Liver (tissue), 9 donors: ENCODE measurements around the gene KAT7. TPM values are rescaled to one million over a fixed set of nuclear protein-coding genes. Genes with fewer than 3 reads are reported as not detected.

ENCODE experiments used
- DNase-seq: peaks from one replicate; pipeline ENCODE4 v3.0.0-alpha.2; 2017; ENCODE audit warnings: low spot score
- H3K27ac ChIP-seq, 2 donors: one replicate each; pipeline ENCODE4 v1.7.0; 2013; ENCODE audit warnings: inconsistent platforms in 2 of 2, low read length in 2 of 2, control low read depth in 1 of 2, low read depth in 1 of 2, mild to moderate bottlenecking in 1 of 2
- H3K27me3 ChIP-seq, 4 donors: one replicate each; pipeline versions ENCODE4 v1.6.1 to v1.7.0; 2013; ENCODE audit warnings: low read length in 3 of 4, inconsistent platforms in 1 of 4, mild to moderate bottlenecking in 1 of 4, moderate library complexity in 1 of 4; ENCODE audit not compliant: control insufficient read depth in 4 of 4, insufficient read depth in 4 of 4
- H3K36me3 ChIP-seq, 4 donors: one replicate each; pipeline versions ENCODE4 v1.6.1 to v1.7.0; 2013; ENCODE audit warnings: low read length in 3 of 4, mild to moderate bottlenecking in 3 of 4, low read depth in 1 of 4, moderate library complexity in 1 of 4; ENCODE audit not compliant: control insufficient read depth in 4 of 4, insufficient read depth in 3 of 4
- H3K4me1 ChIP-seq, 4 donors: one replicate each; pipeline versions ENCODE4 v1.6.1 to v1.7.0; 2013; ENCODE audit warnings: low read length in 3 of 4, mild to moderate bottlenecking in 3 of 4, moderate library complexity in 1 of 4; ENCODE audit not compliant: control insufficient read depth in 4 of 4, insufficient read depth in 4 of 4
- H3K4me3 ChIP-seq, 3 donors: one replicate each; pipeline versions ENCODE4 v1.6.1 to v1.7.0; 2013; ENCODE audit warnings: low read length in 3 of 3, control low read depth in 1 of 3, low read depth in 1 of 3, mild to moderate bottlenecking in 1 of 3
- H3K9ac ChIP-seq, 2 donors: one replicate each; pipeline ENCODE4 v1.7.0; 2013; ENCODE audit warnings: low read length in 2 of 2, mild to moderate bottlenecking in 2 of 2, moderate library complexity in 2 of 2, control low read depth in 1 of 2, low read depth in 1 of 2
- H3K9me3 ChIP-seq, 4 donors: one replicate each; pipeline versions ENCODE4 v1.6.1 to v1.7.0; 2013; ENCODE audit warnings: low read length in 3 of 4; ENCODE audit not compliant: control insufficient read depth in 4 of 4
- CTCF ChIP-seq: fragments of 150-350 bp; IDR thresholded peaks from 2 replicates; pipeline ENCODE4 v1.5.1; 2017; ENCODE audit warnings: improper control_type of control experiment, low read depth, low read length; ENCODE audit not compliant: missing input control
- EGR1 ChIP-seq, 2 donors: IDR thresholded peaks; 2 replicates each; pipeline ENCODE4 v1.6.1; 2016 to 2018; ENCODE audit warnings: antibody characterized with exemption in 2 of 2, low read depth in 2 of 2
- FOXA1 ChIP-seq: IDR thresholded peaks from 2 replicates; pipeline ENCODE4 v1.6.1; 2016; ENCODE audit warnings: antibody characterized with exemption
- FOXA2 ChIP-seq: IDR thresholded peaks from 2 replicates; pipeline ENCODE4 v1.6.1; 2016; ENCODE audit warnings: antibody characterized with exemption
- GABPA ChIP-seq, 2 donors: IDR thresholded peaks in 1 of 2; conservative IDR thresholded peaks in 1 of 2; 2 replicates each; pipeline ENCODE4 v1.6.1; 2016; ENCODE audit warnings: antibody characterized with exemption in 2 of 2, mild to moderate bottlenecking in 1 of 2, moderate library complexity in 1 of 2
- HNF4A ChIP-seq, 2 donors: conservative IDR thresholded peaks; 2 replicates each; pipeline ENCODE4 v1.6.1; 2016; ENCODE audit warnings: antibody characterized with exemption in 2 of 2, mild to moderate bottlenecking in 2 of 2
- HNF4G ChIP-seq: IDR thresholded peaks from 2 replicates; pipeline ENCODE4 v1.6.1; 2016; ENCODE audit warnings: antibody characterized with exemption
- JUND ChIP-seq, 2 donors: IDR thresholded peaks; 2 replicates each; pipeline ENCODE4 v1.6.1; 2016; ENCODE audit warnings: antibody characterized with exemption in 2 of 2
- MAX ChIP-seq: IDR thresholded peaks from 2 replicates; pipeline ENCODE4 v1.6.1; 2016; ENCODE audit warnings: antibody characterized with exemption
- NR2F2 ChIP-seq: IDR thresholded peaks from 2 replicates; pipeline ENCODE4 v1.6.1; 2016; ENCODE audit warnings: antibody characterized with exemption
- RAD21 ChIP-seq, 2 donors: IDR thresholded peaks; 2 replicates each; pipeline ENCODE4 v1.6.1; 2016; ENCODE audit warnings: antibody characterized with exemption in 2 of 2, mild to moderate bottlenecking in 2 of 2
- RXRA ChIP-seq, 2 donors: IDR thresholded peaks; 2 replicates each; pipeline ENCODE4 v1.6.1; 2017 to 2018; ENCODE audit warnings: antibody characterized with exemption in 2 of 2, mild to moderate bottlenecking in 1 of 2
- SP1 ChIP-seq: IDR thresholded peaks from 2 replicates; pipeline ENCODE4 v1.6.1; 2018; ENCODE audit warnings: antibody characterized with exemption, mild to moderate bottlenecking
- TAF1 ChIP-seq: conservative IDR thresholded peaks from 2 replicates; pipeline ENCODE4 v1.6.1; 2016; ENCODE audit warnings: antibody characterized with exemption, mild to moderate bottlenecking
- YY1 ChIP-seq: IDR thresholded peaks from 2 replicates; pipeline ENCODE4 v1.6.1; 2016; ENCODE audit warnings: antibody characterized with exemption, mild to moderate bottlenecking
- ZBTB33 ChIP-seq: IDR thresholded peaks from 2 replicates; pipeline ENCODE4 v1.6.1; 2016; ENCODE audit warnings: antibody characterized with exemption
- WGBS: extraction: QIAGEN DNeasy Blood & Tissue Kit; methylation state at CpG from one replicate; pipeline ENCODE4 v1.1.7; 2013; 5-methylcytosine and 5-hydroxymethylcytosine counted together
- polyA plus RNA-seq, 2 donors: library from polyadenylated mRNA; stranded (reverse) in 1 of 2; unstranded in 1 of 2; fragments of 200-250 nt in 1 of 2; fragments of >200 nt in 1 of 2; fragmentation: Nextera tagmentation in 1 of 2; extraction: Ambion mirVana in 1 of 2; gene quantifications; one replicate each; pipeline versions ENCODE4 v1.2.1 to v1.2.3, GENCODE V29; 2013 to 2015
- total RNA-seq, 2 donors: library from RNA; depleted of rRNA; stranded (reverse); fragments of >200 nt; gene quantifications; one replicate each; pipeline ENCODE4 v1.2.3, GENCODE V29; 2014
- TF ChIP-seq, protein P1 (sequence below): IDR thresholded peaks from 2 replicates; pipeline ENCODE4 v1.6.1; 2016; ENCODE audit warnings: antibody characterized with exemption
- donor health status: healthy.
- donor health status: healthy.
- donor health status: healthy.
- donor health status: healthy.
- donor health status: healthy.

The KAT7 gene
- total and polyA plus RNA-seq, 4 donors: 6.1 to 24.2 (median 12.6) TPM

DNA sequence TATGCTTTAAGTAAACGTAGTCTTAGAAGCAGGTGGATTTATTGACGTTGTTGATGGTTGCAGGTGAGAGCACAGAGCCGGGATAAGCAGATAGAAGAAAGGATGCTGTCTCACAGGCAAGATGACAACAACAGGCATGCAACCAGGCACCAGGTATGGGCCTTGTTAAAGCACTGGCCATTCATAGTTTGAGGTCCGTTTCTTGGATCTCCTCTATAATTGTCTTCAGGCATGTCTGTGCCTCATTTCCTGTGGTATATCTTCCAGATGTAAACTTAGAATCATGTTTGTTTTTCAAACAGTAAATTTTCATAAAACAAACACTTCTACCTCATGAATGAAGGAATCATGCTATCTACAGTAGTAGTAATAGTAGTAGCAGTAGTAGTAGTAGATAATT lies 20.6 kb downstream of the KAT7 start:
- H3K36me3 ChIP-seq: peaks cover 10 to 63% (median 48%) of the 10 kb centered on the region in 4 donors
- WGBS: 74% methylated on average over 4 of the region's 4 CpGs
- no peaks in the 10 kb centered on the region for H3K9me3 ChIP-seq
- H3K4me1 ChIP-seq: no peaks in the 10 kb centered on the region
- no peak overlapping the region for H3K9ac ChIP-seq
- no peak overlapping the region for H3K27ac ChIP-seq
- no peak for DNase-seq
- TF ChIP-seq RXRA (IDR thresholded peaks at IDR 0.05) (no peak), TAF1 (no peak), MAX (no peak), HNF4G (no peak), YY1 (no peak), FOXA1 (no peak), NR2F2 (no peak), JUND (IDR thresholded peaks at IDR 0.05) (no peak)
- TF ChIP-seq, protein P1, sequence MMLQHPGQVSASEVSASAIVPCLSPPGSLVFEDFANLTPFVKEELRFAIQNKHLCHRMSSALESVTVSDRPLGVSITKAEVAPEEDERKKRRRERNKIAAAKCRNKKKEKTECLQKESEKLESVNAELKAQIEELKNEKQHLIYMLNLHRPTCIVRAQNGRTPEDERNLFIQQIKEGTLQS: no peak
- H3K4me3 ChIP-seq: no peak overlapping the region
- no peaks in the 10 kb centered on the region for H3K27me3 ChIP-seq

- Histone ChIP-seq H3K27ac (no peak overlapping the region), H3K9me3 (no peaks in the 10 kb centered on the region), H3K36me3 (peaks cover 7 to 64% (median 53%) of the 10 kb centered on the region in 4 donors), H3K9ac (no peak overlapping the region), H3K27me3 (no peaks in the 10 kb centered on the region), H3K4me1 (no peaks in the 10 kb centered on the region), H3K4me3 (no peak overlapping the region)
- WGBS: 87% methylated on average over 4 of the region's 4 CpGs
- DNase-seq: no peak
- TF ChIP-seq FOXA2: no peak
- no peak for TF ChIP-seq HNF4A (conservative IDR thresholded peaks at IDR 0.05)
- no peak for TF ChIP-seq RXRA (IDR thresholded peaks at IDR 0.05)
- TF ChIP-seq GABPA (IDR thresholded peaks at IDR 0.05 in 1 of 2, conservative IDR thresholded peaks at IDR 0.05 in 1 of 2): no peak
- TF ChIP-seq JUND (IDR thresholded peaks at IDR 0.05): no peak
- no peak for TF ChIP-seq MAX
- no peak for TF ChIP-seq YY1
- no peak for TF ChIP-seq FOXA1
- TF ChIP-seq CTCF: no peak
- no peak for TF ChIP-seq SP1
Measured at GRCh38 chr17:49814781-49815529, 26.5 kb downstream of the KAT7 start.

DNA sequence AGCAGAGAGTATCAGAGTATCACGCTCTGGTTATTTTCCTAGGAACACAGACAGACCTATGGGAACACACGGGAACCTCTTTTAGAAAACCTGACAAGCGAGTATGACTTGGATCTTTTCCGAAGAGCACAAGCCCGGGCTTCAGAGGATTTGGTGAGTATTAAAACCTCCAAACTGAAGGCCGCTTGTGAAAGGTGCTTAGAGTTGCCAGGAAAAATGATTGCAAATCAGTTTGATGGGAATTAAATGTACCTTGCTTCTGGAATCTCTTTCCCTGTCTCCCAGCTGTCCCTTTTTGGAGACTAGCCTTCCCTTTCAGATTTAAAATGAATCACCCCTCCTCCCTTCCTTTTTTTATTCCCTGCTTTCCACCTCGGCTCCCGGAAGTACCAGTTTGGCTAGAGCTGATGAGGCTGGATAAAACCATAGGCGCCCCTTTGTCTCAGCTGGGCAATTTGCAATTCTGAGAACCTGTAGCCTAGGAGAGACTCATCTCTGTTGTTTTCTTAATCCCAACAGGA lies 27.3 kb downstream of the KAT7 start:
- H3K36me3 ChIP-seq: peaks cover 6 to 64% (median 52%) of the 10 kb centered on the region in 4 donors
- TF ChIP-seq YY1 (no peak), CTCF (no peak), EGR1 (IDR thresholded peaks at IDR 0.05; ENCODE audit: low read depth in 2 of 2) (no peak), FOXA2 (no peak), ZBTB33 (no peak), SP1 (no peak), RAD21 (IDR thresholded peaks at IDR 0.05) (no peak), TAF1 (no peak)
- TF ChIP-seq, protein P1: no peak

More for the DNA sequence above, 27.3 kb downstream of the KAT7 start:
- Histone ChIP-seq H3K27ac (no peak overlapping the region), H3K9ac (no peak overlapping the region), H3K4me1 (no peaks in the 10 kb centered on the region), H3K9me3 (no peaks in the 10 kb centered on the region), H3K27me3 (no peaks in the 10 kb centered on the region), H3K4me3 (no peak overlapping the region)
- no peak for DNase-seq
- 89% methylated on average over 9 of the region's 9 CpGs for WGBS
